ENCODE results near the gene SCAF1.

The SCAF1 gene

GRCh38 chr19:49646586-49646985 lies 4.6 kb downstream of the SCAF1 start:
- no peak for DNase-seq (ENCODE audit: insufficient read length, low spot score)
- no peak for FAIRE-seq
- TF ChIP-seq CTCF (IDR thresholded peaks at IDR 0.05; ENCODE audit: insufficient read depth, missing control alignments) = no peak

GRCh38 chr19:49651029-49651819 lies 9.2 kb downstream of the SCAF1 start:
- no peak for TF ChIP-seq CTCF (IDR thresholded peaks at IDR 0.05; ENCODE audit: insufficient read depth, missing control alignments)
- DNase-seq (ENCODE audit: insufficient read length, low spot score) = no peak
- FAIRE-seq = no peak

- FAIRE-seq = no peak
These were observed 10.0 kb downstream of the SCAF1 start for GRCh38 chr19:49651820-49652550.

GRCh38 chr19:49652551-49653465 lies 10.8 kb downstream of the SCAF1 start:
- DNase-seq (ENCODE audit: insufficient read length, low spot score) (no peak), FAIRE-seq (no peak)
- TF ChIP-seq CTCF (IDR thresholded peaks at IDR 0.05; ENCODE audit: insufficient read depth, missing control alignments) = no peak

More at GRCh38 chr19:49651820-49652550, 10.0 kb downstream of the SCAF1 start:
- TF ChIP-seq CTCF (IDR thresholded peaks at IDR 0.05; ENCODE audit: insufficient read depth, missing control alignments) = no peak
- no peak for DNase-seq (ENCODE audit: insufficient read length, low spot score)

DNA sequence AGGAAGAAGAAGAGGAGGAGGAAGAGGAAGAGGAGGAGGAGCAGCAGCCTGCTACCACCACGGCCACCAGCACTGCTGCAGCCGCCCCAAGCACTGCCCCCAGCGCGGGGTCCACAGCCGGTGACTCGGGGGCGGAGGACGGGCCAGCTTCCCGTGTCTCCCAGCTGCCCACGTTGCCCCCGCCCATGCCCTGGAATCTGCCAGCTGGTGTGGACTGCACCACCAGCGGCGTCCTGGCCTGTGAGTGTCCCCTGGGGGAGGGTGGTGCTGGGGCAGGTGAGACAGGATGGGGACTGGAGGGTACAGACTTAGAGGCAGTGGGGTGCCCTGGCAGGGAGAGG lies 11.4 kb downstream of the SCAF1 start:
- FAIRE-seq = no peak
- DNase-seq (ENCODE audit: insufficient read length, low spot score) = no peak
- TF ChIP-seq CTCF (IDR thresholded peaks at IDR 0.05; ENCODE audit: insufficient read depth, missing control alignments) = no peak

DNA sequence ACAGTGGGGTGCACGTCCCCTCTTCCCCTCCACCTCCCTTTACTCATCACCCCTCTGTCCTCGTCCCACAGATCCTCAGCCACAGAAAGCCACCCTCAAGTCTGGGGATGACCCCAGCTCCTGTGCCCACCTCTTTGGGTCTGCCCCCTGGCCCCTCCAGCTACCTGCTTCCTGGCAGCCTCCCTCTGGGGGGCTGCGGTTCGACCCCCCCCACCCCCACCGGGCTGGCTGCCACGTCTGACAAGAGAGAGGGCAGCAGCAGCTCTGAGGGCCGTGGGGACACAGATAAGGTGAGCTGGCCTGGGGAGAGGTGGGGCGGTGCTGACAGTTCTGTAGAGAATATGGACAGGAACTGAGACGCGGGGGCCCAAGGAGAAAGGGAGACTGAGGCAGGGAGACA lies 12.6 kb downstream of the SCAF1 start:
- FAIRE-seq = no peak

More for the DNA sequence above, 12.6 kb downstream of the SCAF1 start:
- no peak for DNase-seq (ENCODE audit: insufficient read length, low spot score)
- TF ChIP-seq CTCF (IDR thresholded peaks at IDR 0.05; ENCODE audit: insufficient read depth, missing control alignments) = no peak

Data from D721Med (cell line).